OCI-LY3 (cell line): Measurements from ENCODE around the gene TPRN.

ENCODE experiments used
- H2AFZ ChIP-seq: fragments of 200-600, 300-600 bp; shearing (Covaris generic); 2 replicates; pipeline ENCODE4 v1.6.0; 2014; ENCODE audit warnings: antibody characterized with exemption, low read depth, low read length
- H3K27ac ChIP-seq: fragments of 200-600, 300-600 bp; sonication (generic); 2 replicates; pipeline ENCODE4 v1.5.1; 2014; ENCODE audit warnings: mild to moderate bottlenecking, low read length, moderate library complexity, mixed read lengths
- H3K27me3 ChIP-seq: fragments of 200-600, 300-600 bp; sonication (generic); 2 replicates; pipeline ENCODE4 v1.6.1; 2014; ENCODE audit warnings: low read depth, low read length, mixed read lengths
- H3K36me3 ChIP-seq: fragments of 200-600, 300-600 bp; sonication (generic); replicated peaks from 2 replicates; pipeline ENCODE3; 2014; ENCODE audit warnings: low read depth, low read length, mixed read lengths
- H3K4me1 ChIP-seq: fragments of 300-600, 200-600 bp; sonication (generic); 2 replicates; pipeline ENCODE4 v1.6.1; 2014; ENCODE audit warnings: low read length, mixed read lengths
- H3K4me2 ChIP-seq: fragments of 200-600, 300-600 bp; sonication (generic); 2 replicates; pipeline ENCODE4 v1.6.1; 2014; ENCODE audit warnings: low read length, mixed read lengths
- H3K4me3 ChIP-seq: fragments of 300-600, 200-600 bp; sonication (generic); 2 replicates; pipeline ENCODE4 v1.5.1; 2014; ENCODE audit warnings: antibody characterized with exemption, mild to moderate bottlenecking, low read length, moderate library complexity
- H3K79me2 ChIP-seq: fragments of 300-600, 200-600 bp; shearing (Covaris generic); 2 replicates; pipeline ENCODE4 v1.6.1; 2014; ENCODE audit warnings: mild to moderate bottlenecking, low read length, mixed read lengths
- H3K9ac ChIP-seq: fragments of 300-600, 200-600 bp; shearing (Covaris generic); 2 replicates; pipeline ENCODE4 v1.6.0; 2014; ENCODE audit warnings: mild to moderate bottlenecking, low read length, moderate library complexity
- H3K9me3 ChIP-seq: fragments of 200-600, 300-600 bp; shearing (Covaris generic); 2 replicates; pipeline ENCODE4 v1.6.1; 2014; ENCODE audit warnings: low read length, mixed read lengths; ENCODE audit not compliant: insufficient read depth
- H4K20me1 ChIP-seq: fragments of 200-600, 300-600 bp; sonication (generic); 2 replicates; pipeline ENCODE4 v1.6.1; 2016; ENCODE audit warnings: low read length, mixed read lengths; ENCODE audit not compliant: insufficient read depth
- EZH2phosphoT487 ChIP-seq: fragments of 200-600 bp; shearing (Covaris generic); IDR thresholded peaks from 2 replicates; pipeline ENCODE4 v1.6.1; 2018; ENCODE audit warnings: antibody characterized with exemption, mixed run types, low read depth
- TF ChIP-seq, protein P1 (sequence below): fragments of 200-600, 300-600 bp; sonication (generic); IDR thresholded peaks from 2 replicates; pipeline ENCODE4 v1.5.1; 2014; ENCODE audit warnings: antibody characterized with exemption, low read length, low read depth

Gene TPRN

DNA sequence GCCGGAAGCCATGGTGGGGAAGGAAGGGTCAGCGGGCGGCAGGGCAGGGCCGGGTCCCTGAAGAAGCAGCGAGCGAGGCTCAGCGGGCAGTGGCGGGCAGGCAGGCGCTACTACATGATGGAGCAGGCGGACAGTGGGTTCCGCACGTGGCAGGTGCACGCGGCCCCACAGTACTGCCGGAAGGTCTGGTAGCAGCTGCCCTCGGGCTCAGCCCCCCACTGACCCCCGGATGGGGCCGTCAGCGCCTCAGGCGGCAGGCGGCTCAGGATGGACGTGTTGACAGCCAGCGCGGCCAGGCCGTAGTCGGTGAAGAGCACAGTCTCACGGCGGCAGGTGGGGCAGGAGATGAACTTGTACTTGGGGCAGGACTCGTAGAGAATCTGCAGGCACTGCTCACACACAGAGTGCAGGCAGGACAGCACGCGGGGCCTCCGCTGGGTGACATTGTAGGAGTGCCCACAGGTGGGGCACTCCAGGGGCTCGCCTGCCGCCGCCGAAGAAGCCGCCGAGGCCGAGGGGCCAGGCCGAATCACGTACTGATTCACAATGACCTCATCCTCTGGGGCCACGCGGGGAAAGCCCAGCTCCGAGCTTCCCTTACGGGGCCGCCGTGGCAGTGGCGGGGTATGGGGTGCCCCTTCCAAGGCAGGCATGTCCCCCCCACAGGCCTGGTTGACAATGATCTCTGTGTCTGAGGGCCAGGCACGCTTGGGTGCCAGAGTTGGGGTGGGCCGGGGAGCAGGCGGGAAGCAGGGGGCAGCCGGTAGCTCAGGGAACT, 20.0 kb upstream of the TPRN start:
- H2AFZ ChIP-seq, result no peak overlapping the region
- no peaks in the 10 kb centered on the region for H3K27me3 ChIP-seq
- peaks cover 10% of the 10 kb centered on the region; the same call in 1 of the 2 replicates for H3K4me1 ChIP-seq
- H3K79me2 ChIP-seq, result no peaks in the 10 kb centered on the region
- H3K9ac ChIP-seq, result no peak overlapping the region
- no peak overlapping the region for H3K4me2 ChIP-seq
- no peaks in the 10 kb centered on the region for H4K20me1 ChIP-seq
- H3K27ac ChIP-seq, result no peak overlapping the region
- H3K9me3 ChIP-seq, result no peaks in the 10 kb centered on the region
- no peak for TF ChIP-seq EZH2phosphoT487
- no peak overlapping the region for H3K4me3 ChIP-seq
- H3K36me3 ChIP-seq, result no peaks in the 10 kb centered on the region

DNA sequence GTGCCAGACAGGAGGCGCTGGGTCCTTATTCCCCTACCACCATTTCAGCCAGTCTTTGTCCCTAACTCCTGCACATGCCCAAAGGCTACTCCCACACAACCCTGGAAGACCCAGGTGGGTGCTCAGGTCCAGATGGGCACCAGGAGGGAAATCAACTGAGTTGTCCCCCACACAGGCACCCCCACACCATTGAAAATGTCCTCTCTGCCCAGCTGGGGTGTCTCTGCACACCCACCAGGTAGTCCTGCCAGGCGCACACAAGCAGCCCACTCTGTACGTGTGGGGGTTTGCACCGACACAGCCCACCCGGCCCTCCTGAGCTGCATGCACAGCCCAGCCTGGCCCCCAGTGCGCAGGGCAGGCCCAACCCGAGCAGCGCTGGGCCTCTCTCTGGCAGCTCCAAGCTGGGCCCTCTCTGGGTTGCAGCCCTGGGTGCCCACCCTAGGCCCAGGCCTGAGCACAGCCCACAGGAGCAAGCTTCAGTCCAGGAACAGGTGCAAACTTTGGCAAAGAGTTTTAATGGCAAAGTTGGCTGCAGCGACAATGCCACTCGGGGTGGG, 19.3 kb upstream of the TPRN start:
- Histone ChIP-seq H3K4me1 (peaks cover 10% of the 10 kb centered on the region; the same call in 1 of the 2 replicates), H3K36me3 (no peaks in the 10 kb centered on the region), H4K20me1 (no peaks in the 10 kb centered on the region), H3K27ac (no peak overlapping the region), H3K79me2 (no peaks in the 10 kb centered on the region), H3K4me3 (no peak overlapping the region), H3K9me3 (no peaks in the 10 kb centered on the region), H2AFZ (no peak overlapping the region), H3K4me2 (no peak overlapping the region), H3K9ac (no peak overlapping the region), H3K27me3 (no peaks in the 10 kb centered on the region)
- TF ChIP-seq, protein P1, sequence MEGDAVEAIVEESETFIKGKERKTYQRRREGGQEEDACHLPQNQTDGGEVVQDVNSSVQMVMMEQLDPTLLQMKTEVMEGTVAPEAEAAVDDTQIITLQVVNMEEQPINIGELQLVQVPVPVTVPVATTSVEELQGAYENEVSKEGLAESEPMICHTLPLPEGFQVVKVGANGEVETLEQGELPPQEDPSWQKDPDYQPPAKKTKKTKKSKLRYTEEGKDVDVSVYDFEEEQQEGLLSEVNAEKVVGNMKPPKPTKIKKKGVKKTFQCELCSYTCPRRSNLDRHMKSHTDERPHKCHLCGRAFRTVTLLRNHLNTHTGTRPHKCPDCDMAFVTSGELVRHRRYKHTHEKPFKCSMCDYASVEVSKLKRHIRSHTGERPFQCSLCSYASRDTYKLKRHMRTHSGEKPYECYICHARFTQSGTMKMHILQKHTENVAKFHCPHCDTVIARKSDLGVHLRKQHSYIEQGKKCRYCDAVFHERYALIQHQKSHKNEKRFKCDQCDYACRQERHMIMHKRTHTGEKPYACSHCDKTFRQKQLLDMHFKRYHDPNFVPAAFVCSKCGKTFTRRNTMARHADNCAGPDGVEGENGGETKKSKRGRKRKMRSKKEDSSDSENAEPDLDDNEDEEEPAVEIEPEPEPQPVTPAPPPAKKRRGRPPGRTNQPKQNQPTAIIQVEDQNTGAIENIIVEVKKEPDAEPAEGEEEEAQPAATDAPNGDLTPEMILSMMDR, result no peak
- TF ChIP-seq EZH2phosphoT487, result no peak

DNA sequence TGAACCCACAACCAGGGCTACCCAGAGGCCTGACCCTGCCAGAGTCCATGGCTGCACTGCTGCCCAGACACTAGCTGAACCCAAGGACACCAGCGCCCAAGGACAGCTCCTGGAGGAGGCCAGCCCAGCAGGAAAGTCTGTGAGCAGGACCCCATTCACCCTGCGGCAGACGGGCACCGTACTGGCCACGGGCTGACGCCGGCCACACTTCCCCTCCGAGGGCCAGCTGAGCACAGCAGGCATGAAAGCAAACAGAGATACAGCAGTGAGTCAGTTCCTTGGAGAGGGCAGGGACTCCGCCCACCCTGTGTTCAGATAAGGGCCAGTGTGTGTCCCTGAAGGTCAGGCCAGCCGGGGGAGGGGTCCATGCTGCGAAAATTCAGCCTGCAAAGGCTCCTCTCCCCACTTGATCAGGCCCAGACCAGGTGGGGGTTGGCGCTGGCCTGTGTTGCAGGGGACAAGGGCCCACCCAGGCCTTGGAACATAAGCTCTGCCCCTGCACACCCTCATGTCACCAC, 18.3 kb upstream of the TPRN start:
- no peak for TF ChIP-seq EZH2phosphoT487
- TF ChIP-seq, protein P1, result no peak
- H4K20me1 ChIP-seq, result no peaks in the 10 kb centered on the region
- no peak overlapping the region for H3K4me3 ChIP-seq
- no peak overlapping the region for H2AFZ ChIP-seq
- no peaks in the 10 kb centered on the region for H3K27me3 ChIP-seq
- no peak overlapping the region for H3K27ac ChIP-seq
- H3K36me3 ChIP-seq, result no peaks in the 10 kb centered on the region
- no peak overlapping the region for H3K9ac ChIP-seq
- peaks cover 3% of the 10 kb centered on the region; the same call in 1 of the 2 replicates for H3K4me1 ChIP-seq
- no peaks in the 10 kb centered on the region for H3K79me2 ChIP-seq
- no peak overlapping the region for H3K4me2 ChIP-seq
- H3K9me3 ChIP-seq, result no peaks in the 10 kb centered on the region

DNA sequence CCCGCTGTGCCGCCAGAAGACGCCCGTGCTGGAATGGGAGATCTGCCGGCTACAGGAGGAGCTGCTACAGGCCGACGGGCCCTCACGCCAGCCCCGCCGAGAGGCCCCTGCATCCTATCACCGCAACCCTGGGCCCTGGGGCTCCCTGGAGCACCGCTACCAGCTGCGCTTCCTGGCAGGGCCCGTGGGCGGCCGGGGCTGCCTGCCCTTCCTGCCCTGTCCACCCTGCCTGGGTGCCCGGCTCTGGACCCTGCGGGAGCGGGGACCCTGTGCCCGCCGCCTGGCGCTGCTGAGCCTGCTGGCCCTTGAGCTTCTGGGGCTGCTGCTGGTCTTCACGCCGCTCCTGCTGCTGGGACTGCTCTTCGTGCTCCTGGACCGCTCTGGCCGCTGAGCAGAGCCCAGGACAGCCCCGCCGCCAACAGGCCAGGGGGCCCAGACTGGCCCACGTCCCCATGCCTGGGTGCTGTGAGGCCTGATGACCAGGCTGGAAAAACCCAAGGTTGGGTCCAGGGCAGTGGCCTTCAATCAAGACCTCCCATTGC, 17.7 kb upstream of the TPRN start:
- H3K36me3 ChIP-seq, result no peaks in the 10 kb centered on the region
- H3K9ac ChIP-seq, result no peak overlapping the region
- no peaks in the 10 kb centered on the region for H3K27me3 ChIP-seq
- H3K4me2 ChIP-seq, result no peak overlapping the region
- H3K79me2 ChIP-seq, result no peaks in the 10 kb centered on the region
- no peak overlapping the region for H3K27ac ChIP-seq
- no peaks in the 10 kb centered on the region for H3K9me3 ChIP-seq
- H3K4me1 ChIP-seq, result peaks cover 3% of the 10 kb centered on the region; the same call in 1 of the 2 replicates
- TF ChIP-seq, protein P1, result no peak
- no peak for TF ChIP-seq EZH2phosphoT487
- H4K20me1 ChIP-seq, result no peaks in the 10 kb centered on the region
- H2AFZ ChIP-seq, result no peak overlapping the region
- no peak overlapping the region for H3K4me3 ChIP-seq
